ENCODE measurements around the gene ADTRP.
A peak's percentile ranks its signal among the peaks of the same experiment; 100 is the strongest.

ADTRP gene

DNA sequence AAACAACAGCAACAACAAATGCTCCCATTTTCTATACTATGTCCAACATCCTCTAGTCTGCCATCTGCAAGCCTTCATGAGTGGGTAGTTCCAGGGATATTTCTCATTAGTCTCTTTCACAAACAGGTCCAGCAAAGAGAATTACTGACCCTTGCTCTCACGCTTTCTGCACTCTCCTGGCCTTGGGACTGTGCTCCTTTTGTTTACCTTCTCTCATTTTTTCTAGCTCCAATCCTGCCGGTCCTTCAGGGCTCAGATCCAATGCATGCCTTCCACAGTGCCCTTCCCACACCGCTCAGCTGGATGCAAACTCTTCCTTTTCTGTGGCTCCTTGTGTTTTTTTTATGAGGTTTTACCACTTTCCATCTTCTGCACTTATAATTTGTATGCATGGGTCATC lies 47.2 kb downstream of the ADTRP start:
- Histone ChIP-seq H3K36me3 (ENCODE audit: control insufficient read depth, insufficient read depth, low read length) (no peaks in the 10 kb centered on the region), H3K27me3 (replicated peaks; ENCODE audit: control insufficient read depth, insufficient read depth, low read length, poor library complexity, severe bottlenecking) (no peaks in the 10 kb centered on the region), H3K9me3 (ENCODE audit: control insufficient read depth, low read length) (no peaks in the 10 kb centered on the region), H3K4me1 (ENCODE audit: control insufficient read depth, insufficient read depth, low read length, poor library complexity, severe bottlenecking) (peaks cover 26% of the 10 kb centered on the region), H3K27ac (ENCODE audit: insufficient read depth, low read length, poor library complexity, severe bottlenecking) (no peak overlapping the region), H3K4me3 (ENCODE audit: insufficient read depth, low read depth, low read length, poor library complexity, severe bottlenecking) (no peak overlapping the region)
- DNase-seq: no peak

DNA sequence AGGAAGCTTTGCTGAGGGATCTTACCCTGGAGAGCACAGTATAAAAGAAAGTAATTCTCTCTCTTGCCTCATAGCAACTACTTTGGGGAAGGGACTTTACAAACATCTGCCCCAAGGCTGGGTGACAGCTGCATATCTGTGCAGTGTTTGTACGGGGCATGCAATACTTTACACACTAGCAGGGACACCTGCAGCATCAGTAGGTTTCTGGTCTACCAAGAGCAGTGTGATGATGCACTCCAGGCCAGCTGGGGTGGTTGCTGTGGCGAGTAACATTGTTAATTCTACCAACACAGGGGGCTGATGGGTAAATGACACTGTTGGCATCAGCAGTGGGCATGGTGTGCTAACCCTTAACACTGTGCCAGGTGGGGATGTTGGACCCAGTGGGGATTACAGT lies 48.0 kb downstream of the ADTRP start:
- Histone ChIP-seq H3K4me1 (ENCODE audit: control insufficient read depth, insufficient read depth, low read length, poor library complexity, severe bottlenecking) (peaks cover 26% of the 10 kb centered on the region), H3K36me3 (ENCODE audit: control insufficient read depth, insufficient read depth, low read length) (no peaks in the 10 kb centered on the region), H3K9me3 (ENCODE audit: control insufficient read depth, low read length) (no peaks in the 10 kb centered on the region), H3K27ac (ENCODE audit: insufficient read depth, low read length, poor library complexity, severe bottlenecking) (no peak overlapping the region), H3K27me3 (replicated peaks; ENCODE audit: control insufficient read depth, insufficient read depth, low read length, poor library complexity, severe bottlenecking) (no peaks in the 10 kb centered on the region), H3K4me3 (ENCODE audit: insufficient read depth, low read depth, low read length, poor library complexity, severe bottlenecking) (no peak overlapping the region)
- no peak for DNase-seq

GRCh38 chr6:11729076-11729475 lies 49.5 kb downstream of the ADTRP start:
- Histone ChIP-seq H3K27ac (ENCODE audit: insufficient read depth, low read length, poor library complexity, severe bottlenecking) (peak overlapping the region; percentile 74), H3K9me3 (ENCODE audit: control insufficient read depth, low read length) (no peaks in the 10 kb centered on the region), H3K4me3 (ENCODE audit: insufficient read depth, low read depth, low read length, poor library complexity, severe bottlenecking) (peak overlapping the region; percentile 2), H3K36me3 (ENCODE audit: control insufficient read depth, insufficient read depth, low read length) (no peaks in the 10 kb centered on the region), H3K4me1 (ENCODE audit: control insufficient read depth, insufficient read depth, low read length, poor library complexity, severe bottlenecking) (peaks cover 26% of the 10 kb centered on the region), H3K27me3 (replicated peaks; ENCODE audit: control insufficient read depth, insufficient read depth, low read length, poor library complexity, severe bottlenecking) (no peaks in the 10 kb centered on the region)
- DNase-seq: no peak

- Histone ChIP-seq H3K9me3 (ENCODE audit: control insufficient read depth, low read length) (no peaks in the 10 kb centered on the region), H3K27me3 (replicated peaks; ENCODE audit: control insufficient read depth, insufficient read depth, low read length, poor library complexity, severe bottlenecking) (no peaks in the 10 kb centered on the region), H3K4me3 (ENCODE audit: insufficient read depth, low read depth, low read length, poor library complexity, severe bottlenecking) (peak overlapping the region; percentile 27), H3K4me1 (ENCODE audit: control insufficient read depth, insufficient read depth, low read length, poor library complexity, severe bottlenecking) (peaks cover 26% of the 10 kb centered on the region), H3K36me3 (ENCODE audit: control insufficient read depth, insufficient read depth, low read length) (no peaks in the 10 kb centered on the region), H3K27ac (ENCODE audit: insufficient read depth, low read length, poor library complexity, severe bottlenecking) (peak overlapping the region; percentile 74)
- DNase-seq: no peak
These were observed 50.3 kb downstream of the ADTRP start for GRCh38 chr6:11727998-11728961.

DNA sequence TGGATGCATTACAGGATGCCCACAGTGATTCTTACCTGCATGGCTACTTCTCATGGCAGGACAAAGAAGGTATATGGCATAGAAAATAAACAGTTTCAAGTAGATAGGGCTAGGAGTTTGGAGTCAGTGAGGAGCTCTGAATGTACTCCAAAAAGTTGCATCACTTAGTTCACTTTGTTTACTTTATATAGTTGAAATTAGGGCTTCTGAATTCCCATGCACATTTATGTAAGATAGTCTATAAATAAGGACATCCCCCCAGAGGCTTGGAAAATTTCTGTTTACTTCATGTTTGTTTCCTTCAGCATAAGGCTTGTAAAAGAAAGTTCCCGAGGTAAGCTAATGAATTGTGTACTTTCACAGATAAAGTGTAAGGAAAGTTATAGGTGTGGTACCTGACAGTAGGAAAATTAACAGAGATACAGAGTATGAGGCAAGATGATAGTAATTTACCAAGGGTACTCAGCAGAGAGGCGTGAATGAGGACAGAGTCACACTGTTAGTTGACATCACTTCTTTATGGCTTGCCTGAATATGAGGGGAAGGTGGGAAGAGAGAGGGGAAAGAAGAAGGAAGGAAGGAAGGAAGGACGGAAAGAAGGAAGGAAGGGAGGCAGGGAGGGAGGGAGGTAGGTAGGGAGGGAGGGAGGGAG lies 51.1 kb downstream of the ADTRP start:
- H3K9me3 ChIP-seq (ENCODE audit: control insufficient read depth, low read length): no peaks in the 10 kb centered on the region
- H3K27ac ChIP-seq (ENCODE audit: insufficient read depth, low read length, poor library complexity, severe bottlenecking): peak overlapping the region; percentile 74
- H3K36me3 ChIP-seq (ENCODE audit: control insufficient read depth, insufficient read depth, low read length): no peaks in the 10 kb centered on the region
- peak overlapping the region; percentile 18 for H3K4me3 ChIP-seq (ENCODE audit: insufficient read depth, low read depth, low read length, poor library complexity, severe bottlenecking)
- peaks cover 23% of the 10 kb centered on the region for H3K4me1 ChIP-seq (ENCODE audit: control insufficient read depth, insufficient read depth, low read length, poor library complexity, severe bottlenecking)
- no peak for DNase-seq
- H3K27me3 ChIP-seq (replicated peaks; ENCODE audit: control insufficient read depth, insufficient read depth, low read length, poor library complexity, severe bottlenecking): no peaks in the 10 kb centered on the region

DNA sequence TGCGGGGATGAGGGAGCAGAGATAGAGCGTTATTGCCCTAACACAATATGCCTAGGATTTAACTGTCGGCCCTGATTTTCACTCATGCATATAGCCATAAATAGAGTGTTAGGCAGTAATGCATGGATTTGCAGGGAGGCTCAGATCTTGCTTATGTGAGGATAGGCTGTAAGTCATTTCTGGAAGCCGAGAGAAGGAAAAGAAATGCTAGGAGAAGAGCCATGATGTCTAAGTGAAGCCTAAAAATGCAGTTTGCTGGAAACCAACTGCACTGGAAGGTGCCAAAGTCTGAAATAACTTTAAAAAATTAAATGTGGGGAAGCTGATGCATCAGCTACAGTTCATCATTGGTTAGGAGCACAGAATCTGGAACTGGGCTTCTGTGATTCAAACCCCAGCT lies 54.3 kb downstream of the ADTRP start:
- Histone ChIP-seq H3K36me3 (ENCODE audit: control insufficient read depth, insufficient read depth, low read length) (peaks cover 14% of the 10 kb centered on the region), H3K9me3 (ENCODE audit: control insufficient read depth, low read length) (no peaks in the 10 kb centered on the region), H3K4me1 (ENCODE audit: control insufficient read depth, insufficient read depth, low read length, poor library complexity, severe bottlenecking) (peaks cover 13% of the 10 kb centered on the region), H3K27ac (ENCODE audit: insufficient read depth, low read length, poor library complexity, severe bottlenecking) (no peak overlapping the region), H3K4me3 (ENCODE audit: insufficient read depth, low read depth, low read length, poor library complexity, severe bottlenecking) (no peak overlapping the region), H3K27me3 (replicated peaks; ENCODE audit: control insufficient read depth, insufficient read depth, low read length, poor library complexity, severe bottlenecking) (no peaks in the 10 kb centered on the region)
- DNase-seq: no peak

GRCh38 chr6:11722805-11723631 lies 55.6 kb downstream of the ADTRP start:
- H3K9me3 ChIP-seq (ENCODE audit: control insufficient read depth, low read length): no peaks in the 10 kb centered on the region
- peak overlapping the region; percentile 54 for H3K27ac ChIP-seq (ENCODE audit: insufficient read depth, low read length, poor library complexity, severe bottlenecking)
- DNase-seq: no peak
- peaks cover 1% of the 10 kb centered on the region for H3K4me1 ChIP-seq (ENCODE audit: control insufficient read depth, insufficient read depth, low read length, poor library complexity, severe bottlenecking)
- H3K36me3 ChIP-seq (ENCODE audit: control insufficient read depth, insufficient read depth, low read length): peaks cover 24% of the 10 kb centered on the region
- H3K27me3 ChIP-seq (replicated peaks; ENCODE audit: control insufficient read depth, insufficient read depth, low read length, poor library complexity, severe bottlenecking): no peaks in the 10 kb centered on the region
- H3K4me3 ChIP-seq (ENCODE audit: insufficient read depth, low read depth, low read length, poor library complexity, severe bottlenecking): no peak overlapping the region

DNA sequence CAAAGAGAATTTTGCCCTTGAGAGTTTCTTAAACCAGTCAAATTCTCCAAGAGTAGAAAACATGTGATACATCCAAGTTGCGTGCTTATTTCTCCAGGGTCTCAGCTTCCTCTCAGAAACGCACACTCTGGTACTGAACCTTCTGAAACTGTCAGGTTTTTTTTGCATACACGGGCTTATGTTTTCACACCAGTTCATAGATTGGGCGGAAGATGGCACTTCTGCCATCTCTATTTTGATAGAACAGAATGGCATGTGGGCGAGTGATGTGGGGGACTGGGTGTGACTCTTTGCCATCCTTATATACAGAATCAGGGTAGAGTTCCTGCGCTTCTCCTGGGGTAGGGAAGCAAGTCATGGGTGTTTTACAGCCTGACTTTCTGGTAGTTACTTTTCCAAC lies 56.4 kb downstream of the ADTRP start:
- no peaks in the 10 kb centered on the region for H3K9me3 ChIP-seq (ENCODE audit: control insufficient read depth, low read length)
- DNase-seq: no peak
- no peak overlapping the region for H3K4me3 ChIP-seq (ENCODE audit: insufficient read depth, low read depth, low read length, poor library complexity, severe bottlenecking)
- H3K36me3 ChIP-seq (ENCODE audit: control insufficient read depth, insufficient read depth, low read length): peaks cover 25% of the 10 kb centered on the region
- H3K27me3 ChIP-seq (replicated peaks; ENCODE audit: control insufficient read depth, insufficient read depth, low read length, poor library complexity, severe bottlenecking): no peaks in the 10 kb centered on the region
- peak overlapping the region; percentile 54 for H3K27ac ChIP-seq (ENCODE audit: insufficient read depth, low read length, poor library complexity, severe bottlenecking)
- H3K4me1 ChIP-seq (ENCODE audit: control insufficient read depth, insufficient read depth, low read length, poor library complexity, severe bottlenecking): no peaks in the 10 kb centered on the region

GRCh38 chr6:11718463-11718862 lies 60.1 kb downstream of the ADTRP start:
- Histone ChIP-seq H3K27ac (ENCODE audit: insufficient read depth, low read length, poor library complexity, severe bottlenecking) (no peak overlapping the region), H3K27me3 (replicated peaks; ENCODE audit: control insufficient read depth, insufficient read depth, low read length, poor library complexity, severe bottlenecking) (no peaks in the 10 kb centered on the region), H3K4me1 (ENCODE audit: control insufficient read depth, insufficient read depth, low read length, poor library complexity, severe bottlenecking) (peaks cover 12% of the 10 kb centered on the region), H3K9me3 (ENCODE audit: control insufficient read depth, low read length) (no peaks in the 10 kb centered on the region), H3K4me3 (ENCODE audit: insufficient read depth, low read depth, low read length, poor library complexity, severe bottlenecking) (no peak overlapping the region), H3K36me3 (ENCODE audit: control insufficient read depth, insufficient read depth, low read length) (peaks cover 25% of the 10 kb centered on the region)
- no peak for DNase-seq
